ENCODE measurements around the gene SCFD2. TPM values are rescaled to one million over a fixed set of nuclear protein-coding genes. Genes with fewer than 3 reads are reported as not detected.

The SCFD2 gene
- total RNA-seq, 1 donor from 2014 or later = 22.8 TPM

DNA sequence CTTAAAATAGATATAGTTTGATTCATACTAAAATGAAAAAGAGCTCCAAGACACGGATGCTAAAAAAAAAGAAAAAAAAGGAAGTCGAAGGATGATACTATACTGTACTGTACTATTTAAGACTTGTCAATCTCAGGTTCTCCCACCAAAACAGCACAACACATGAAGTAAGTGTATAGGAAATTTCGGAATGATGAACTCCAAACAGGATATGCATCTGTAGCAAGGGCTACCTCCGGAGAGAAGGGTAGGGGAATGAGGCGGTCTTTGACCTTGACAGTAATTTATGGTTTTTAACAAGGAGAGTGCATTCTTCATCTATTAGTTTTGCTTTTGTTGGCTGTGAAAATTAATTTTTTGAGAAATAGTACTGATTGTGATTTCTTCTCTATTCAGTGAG is 11.0 kb upstream of the SCFD2 start:
- Histone ChIP-seq H3K27ac (peak overlapping the region; percentile 82 to 84), H3K4me1 (peaks cover 2 to 3% of the 10 kb centered on the region in 2 donors), H3K36me3 (no peaks in the 10 kb centered on the region), H3K9me3 (no peaks in the 10 kb centered on the region), H3K27me3 (no peaks in the 10 kb centered on the region), H3K4me3 (peak overlapping the region; percentile 66 to 78)
- intact Hi-C loops (cut with DNase I) = loop anchor here (1.0 to 10.0 kb wide), 5 partner anchors 11 to 365 kb away; partner anchors contain the start of gene SCFD2
- TF ChIP-seq, protein P1, sequence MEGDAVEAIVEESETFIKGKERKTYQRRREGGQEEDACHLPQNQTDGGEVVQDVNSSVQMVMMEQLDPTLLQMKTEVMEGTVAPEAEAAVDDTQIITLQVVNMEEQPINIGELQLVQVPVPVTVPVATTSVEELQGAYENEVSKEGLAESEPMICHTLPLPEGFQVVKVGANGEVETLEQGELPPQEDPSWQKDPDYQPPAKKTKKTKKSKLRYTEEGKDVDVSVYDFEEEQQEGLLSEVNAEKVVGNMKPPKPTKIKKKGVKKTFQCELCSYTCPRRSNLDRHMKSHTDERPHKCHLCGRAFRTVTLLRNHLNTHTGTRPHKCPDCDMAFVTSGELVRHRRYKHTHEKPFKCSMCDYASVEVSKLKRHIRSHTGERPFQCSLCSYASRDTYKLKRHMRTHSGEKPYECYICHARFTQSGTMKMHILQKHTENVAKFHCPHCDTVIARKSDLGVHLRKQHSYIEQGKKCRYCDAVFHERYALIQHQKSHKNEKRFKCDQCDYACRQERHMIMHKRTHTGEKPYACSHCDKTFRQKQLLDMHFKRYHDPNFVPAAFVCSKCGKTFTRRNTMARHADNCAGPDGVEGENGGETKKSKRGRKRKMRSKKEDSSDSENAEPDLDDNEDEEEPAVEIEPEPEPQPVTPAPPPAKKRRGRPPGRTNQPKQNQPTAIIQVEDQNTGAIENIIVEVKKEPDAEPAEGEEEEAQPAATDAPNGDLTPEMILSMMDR (IDR thresholded peaks at IDR 0.05) = no peak
- no peak for DNase-seq (ENCODE audit: low spot score in 2 of 2)

DNA sequence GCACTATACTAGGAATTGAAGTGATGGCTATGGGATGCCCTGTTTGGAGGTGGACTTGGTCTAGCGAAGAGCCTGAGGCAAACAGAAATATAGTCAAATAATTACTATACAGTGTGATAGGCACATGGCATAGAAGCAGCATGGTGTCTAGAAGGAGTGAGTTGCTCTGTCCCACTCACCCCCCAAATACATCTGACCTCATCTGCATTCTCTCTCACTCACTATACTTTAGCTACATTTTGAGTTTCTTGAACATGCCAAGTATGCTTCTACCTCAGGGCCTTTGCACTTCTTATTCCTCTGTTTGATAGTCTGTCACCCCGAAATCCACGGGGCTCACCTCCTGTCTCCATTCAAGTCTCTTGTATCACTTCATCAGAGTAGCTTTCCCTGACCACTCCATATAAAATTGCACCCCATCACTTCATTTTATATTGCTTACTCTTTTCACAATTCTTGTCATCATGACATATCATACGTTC is 9.0 kb upstream of the SCFD2 start:
- TF ChIP-seq, protein P1 (IDR thresholded peaks at IDR 0.05) = no peak
- Histone ChIP-seq H3K27ac (no peak overlapping the region), H3K4me1 (peaks cover 0 to 3% of the 10 kb centered on the region in 2 donors), H3K9me3 (no peaks in the 10 kb centered on the region), H3K27me3 (no peaks in the 10 kb centered on the region), H3K36me3 (no peaks in the 10 kb centered on the region), H3K4me3 (no peak overlapping the region)
- no peak for DNase-seq (ENCODE audit: low spot score in 2 of 2)
- intact Hi-C loops (cut with DNase I) = loop anchor here (5.0 to 10.0 kb wide), 4 partner anchors 53 to 363 kb away; no protein-coding TSS in a partner anchor

DNA sequence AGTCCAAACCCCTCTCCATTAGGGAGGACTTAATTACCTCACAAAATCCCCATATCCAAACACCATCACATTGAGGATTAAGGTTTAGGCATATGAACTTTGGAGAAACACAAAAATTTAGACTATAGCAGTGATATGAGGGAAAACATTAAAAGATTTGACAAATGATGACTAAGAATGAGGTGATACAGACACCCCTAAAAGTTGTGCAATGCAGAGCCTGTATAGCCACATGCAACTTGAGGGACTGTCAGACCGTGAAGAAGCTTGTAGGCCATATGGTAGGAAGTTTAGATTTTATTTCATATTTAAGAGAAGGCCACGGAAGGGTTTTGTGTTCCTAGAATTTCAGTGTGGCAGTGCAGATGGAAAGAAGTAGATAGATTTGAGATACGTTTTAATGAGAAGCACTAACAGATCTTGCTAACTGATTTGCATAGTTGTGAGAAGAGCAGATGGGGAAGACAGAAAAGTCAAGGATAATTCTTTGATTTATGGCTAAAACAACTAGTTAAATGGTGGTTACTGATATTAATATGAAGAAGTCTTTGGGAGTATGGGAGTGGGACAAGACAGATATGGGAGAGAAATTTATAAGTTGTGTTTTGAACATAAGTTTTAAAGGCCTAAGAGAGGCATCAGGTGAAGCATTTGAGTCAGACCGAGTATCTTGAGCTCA is 6.1 kb upstream of the SCFD2 start:
- DNase-seq (ENCODE audit: low spot score in 2 of 2) = no peak
- Histone ChIP-seq H3K9me3 (no peaks in the 10 kb centered on the region), H3K4me3 (no peak overlapping the region), H3K27ac (no peak overlapping the region), H3K36me3 (no peaks in the 10 kb centered on the region), H3K27me3 (no peaks in the 10 kb centered on the region), H3K4me1 (peaks cover 0 to 3% of the 10 kb centered on the region in 2 donors)
- TF ChIP-seq, protein P1 (IDR thresholded peaks at IDR 0.05) = no peak
- intact Hi-C loops (cut with DNase I) = loop anchor here (10.0 kb wide), 1 partner anchor 173 kb away; no protein-coding TSS in a partner anchor

DNA sequence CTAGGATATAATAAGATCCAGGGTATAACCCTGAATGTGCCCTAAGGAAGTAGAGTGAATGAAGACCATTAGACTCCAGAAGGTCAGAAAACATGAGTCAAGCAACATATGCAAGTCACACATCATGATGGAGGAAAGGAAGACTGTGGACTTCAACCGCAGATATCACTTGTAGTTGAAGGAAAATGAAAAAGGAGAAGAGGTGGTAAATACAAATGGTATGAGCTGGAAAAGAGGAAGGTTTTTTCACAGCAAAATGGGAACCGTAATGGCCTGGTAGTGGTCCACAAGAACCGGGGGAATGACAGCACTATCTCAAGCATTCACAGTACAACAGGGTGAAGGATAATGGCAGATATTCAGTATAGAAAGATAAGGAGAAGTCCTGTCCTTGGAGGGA is 5.2 kb upstream of the SCFD2 start:
- intact Hi-C loops (cut with DNase I) = loop anchor here (10.0 kb wide), 1 partner anchor 174 kb away; no protein-coding TSS in a partner anchor
- no peaks in the 10 kb centered on the region for H3K36me3 ChIP-seq
- TF ChIP-seq, protein P1 (IDR thresholded peaks at IDR 0.05) = no peak
- no peak for DNase-seq (ENCODE audit: low spot score in 2 of 2)
- peaks cover 0 to 3% of the 10 kb centered on the region in 2 donors for H3K4me1 ChIP-seq
- H3K27me3 ChIP-seq = no peaks in the 10 kb centered on the region
- H3K27ac ChIP-seq = no peak overlapping the region
- H3K4me3 ChIP-seq = no peak overlapping the region
- H3K9me3 ChIP-seq = no peaks in the 10 kb centered on the region

- H3K36me3 ChIP-seq = no peaks in the 10 kb centered on the region
- H3K9me3 ChIP-seq = no peaks in the 10 kb centered on the region
- no peak overlapping the region for H3K4me3 ChIP-seq
- intact Hi-C loops (cut with DNase I) = loop anchor here (2.0 to 10.0 kb wide), 4 partner anchors 540 to 1525 kb away; partner anchors contain the start of genes CHIC2, DCUN1D4 and USP46
- H3K27me3 ChIP-seq = no peaks in the 10 kb centered on the region
- TF ChIP-seq, protein P1 (IDR thresholded peaks at IDR 0.05) = no peak
- peaks cover 4 to 18% of the 10 kb centered on the region in 2 donors for H3K4me1 ChIP-seq
- no peak overlapping the region for H3K27ac ChIP-seq
- no peak for DNase-seq (ENCODE audit: low spot score in 2 of 2)
Observed at GRCh38 chr4:53367721-53368120, 1.9 kb upstream of the SCFD2 start.
